Gastroesophageal sphincter (tissue), 3 donors: ENCODE measurements around the gene ADCY2.

Experiments
- POLR2A ChIP-seq, 2 donors: fragments of 450-650 bp; IDR thresholded peaks; one replicate each; pipeline ENCODE4 v1.6.1; 2017; ENCODE audit warnings: antibody characterized with exemption in 2 of 2, mild to moderate bottlenecking in 2 of 2, moderate library complexity in 1 of 2
- POLR2AphosphoS5 ChIP-seq: sonication (generic); formaldehyde crosslinking; IDR thresholded peaks from one replicate; pipeline ENCODE4 v1.6.1; 2017; ENCODE audit warnings: antibody characterized with exemption
- TF ChIP-seq, protein P1 (sequence below), 4 experiments: fragments of 200-600 bp in 2 of 4; fragments of 450-650 bp in 2 of 4; sonication (generic) in 1 of 4; IDR thresholded peaks; one replicate each; pipeline ENCODE4 v1.5.1; 2017 to 2019; ENCODE audit warnings: antibody characterized with exemption in 4 of 4, mild to moderate bottlenecking in 2 of 4, moderate library complexity in 2 of 4

DNA sequence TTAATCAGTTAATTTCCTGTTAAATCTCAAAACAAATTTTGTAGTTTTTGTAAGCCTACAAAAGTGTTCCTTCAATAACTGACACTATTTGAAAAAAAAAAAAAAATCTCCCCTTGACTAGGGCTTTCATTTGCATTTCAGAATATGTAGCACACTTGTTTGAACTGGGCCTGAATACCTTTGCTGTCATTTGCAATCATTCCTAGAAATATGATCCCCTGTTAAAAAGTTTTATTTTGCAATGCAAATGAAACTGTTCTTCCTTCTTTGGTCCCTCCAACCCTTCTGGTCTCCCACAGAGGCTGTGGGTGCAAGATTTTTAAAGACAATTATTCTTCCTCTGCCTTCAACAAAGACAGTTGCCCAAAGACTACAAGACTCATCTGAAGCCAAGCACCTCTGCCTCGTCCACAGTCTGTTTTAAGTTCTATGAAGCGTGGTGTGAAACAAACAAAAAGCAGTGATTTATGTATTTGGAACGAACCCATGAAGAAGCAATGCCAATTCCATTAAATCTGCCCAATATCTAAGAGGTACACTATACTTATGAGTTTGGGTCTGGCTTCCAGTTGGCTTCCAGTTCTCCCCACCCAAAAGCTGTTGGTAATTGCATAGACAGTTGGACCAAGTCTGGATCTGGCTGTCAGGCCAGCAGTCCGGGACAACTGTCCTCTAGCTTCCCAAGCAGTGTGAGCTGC, 388.9 kb downstream of the ADCY2 start:
- TF ChIP-seq POLR2AphosphoS5 (no peak), POLR2A (IDR thresholded peaks at IDR 0.05) (no peak)
- TF ChIP-seq, protein P1, sequence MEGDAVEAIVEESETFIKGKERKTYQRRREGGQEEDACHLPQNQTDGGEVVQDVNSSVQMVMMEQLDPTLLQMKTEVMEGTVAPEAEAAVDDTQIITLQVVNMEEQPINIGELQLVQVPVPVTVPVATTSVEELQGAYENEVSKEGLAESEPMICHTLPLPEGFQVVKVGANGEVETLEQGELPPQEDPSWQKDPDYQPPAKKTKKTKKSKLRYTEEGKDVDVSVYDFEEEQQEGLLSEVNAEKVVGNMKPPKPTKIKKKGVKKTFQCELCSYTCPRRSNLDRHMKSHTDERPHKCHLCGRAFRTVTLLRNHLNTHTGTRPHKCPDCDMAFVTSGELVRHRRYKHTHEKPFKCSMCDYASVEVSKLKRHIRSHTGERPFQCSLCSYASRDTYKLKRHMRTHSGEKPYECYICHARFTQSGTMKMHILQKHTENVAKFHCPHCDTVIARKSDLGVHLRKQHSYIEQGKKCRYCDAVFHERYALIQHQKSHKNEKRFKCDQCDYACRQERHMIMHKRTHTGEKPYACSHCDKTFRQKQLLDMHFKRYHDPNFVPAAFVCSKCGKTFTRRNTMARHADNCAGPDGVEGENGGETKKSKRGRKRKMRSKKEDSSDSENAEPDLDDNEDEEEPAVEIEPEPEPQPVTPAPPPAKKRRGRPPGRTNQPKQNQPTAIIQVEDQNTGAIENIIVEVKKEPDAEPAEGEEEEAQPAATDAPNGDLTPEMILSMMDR (IDR thresholded peaks at IDR 0.05): no peak
